HG03175 (cell line): ENCODE data around the gene GRM7.

Experiments
- ATAC-seq: cut with Tn5 transposase; IDR thresholded peaks from one replicate; pipeline ENCODE4 v1.9.1; 2021; ENCODE audit warnings: mild to moderate bottlenecking, moderate library complexity; ENCODE audit not compliant: unreplicated experiment

GRM7 gene

DNA sequence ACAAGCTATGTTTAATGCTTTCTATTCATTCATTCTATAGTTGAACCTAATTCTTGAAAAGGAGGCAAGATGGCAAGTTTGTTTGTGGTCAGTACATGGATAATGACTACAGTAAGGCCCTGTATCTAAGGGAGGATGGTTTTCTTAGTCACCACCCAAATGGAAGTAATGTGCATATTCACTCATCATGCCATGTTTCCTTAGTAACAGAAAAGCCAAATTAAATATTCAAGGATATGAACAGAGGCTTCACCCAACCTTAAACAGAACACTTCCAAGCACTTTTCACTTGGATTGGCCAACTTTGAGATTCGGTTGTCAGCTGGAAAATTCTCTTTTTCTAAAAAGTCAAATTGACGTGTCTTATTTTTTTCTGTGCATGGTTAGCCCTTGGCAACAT is 835.4 kb downstream of the GRM7 start:
- no peak for ATAC-seq

DNA sequence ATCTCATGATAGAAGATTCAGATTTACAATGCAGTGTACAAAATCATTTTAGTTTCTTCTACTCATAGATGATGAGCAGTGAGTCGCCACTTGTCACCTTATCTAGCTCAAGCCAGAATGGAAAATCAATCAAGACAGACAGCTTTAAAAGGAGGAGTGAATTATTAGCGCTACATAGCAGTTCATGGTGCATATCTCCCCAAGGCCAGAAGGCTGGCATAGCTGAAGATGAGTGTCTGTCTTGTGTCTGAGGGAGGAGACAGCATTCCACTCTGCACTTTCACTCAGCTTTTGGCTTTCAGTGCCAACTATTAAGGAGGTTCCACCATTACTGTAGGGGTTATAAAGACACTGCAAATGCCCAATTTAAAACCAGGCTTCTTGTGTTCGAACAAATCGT is 836.6 kb downstream of the GRM7 start:
- no peak for ATAC-seq

DNA sequence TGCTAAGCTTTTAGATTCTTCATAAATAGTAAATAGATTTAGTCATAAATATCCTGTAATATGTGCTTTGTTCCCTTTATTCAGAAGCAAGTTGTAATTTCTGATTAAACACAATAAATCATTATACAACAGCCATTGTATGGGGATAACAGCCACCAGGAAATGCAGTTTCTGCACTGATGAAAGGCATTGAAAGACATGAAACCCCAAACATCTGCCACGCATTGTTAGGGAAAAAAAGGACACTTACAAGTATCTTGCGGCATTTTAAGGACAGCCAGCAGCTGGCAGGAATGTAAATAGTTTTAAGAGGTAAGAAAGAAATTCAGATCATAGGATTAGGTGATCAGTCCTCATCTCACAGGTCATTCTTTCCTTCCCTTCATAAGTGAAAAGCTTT is 839.6 kb downstream of the GRM7 start:
- ATAC-seq, result no peak

GRCh38 chr3:7700977-7701376 is 840.1 kb downstream of the GRM7 start:
- no peak for ATAC-seq

DNA sequence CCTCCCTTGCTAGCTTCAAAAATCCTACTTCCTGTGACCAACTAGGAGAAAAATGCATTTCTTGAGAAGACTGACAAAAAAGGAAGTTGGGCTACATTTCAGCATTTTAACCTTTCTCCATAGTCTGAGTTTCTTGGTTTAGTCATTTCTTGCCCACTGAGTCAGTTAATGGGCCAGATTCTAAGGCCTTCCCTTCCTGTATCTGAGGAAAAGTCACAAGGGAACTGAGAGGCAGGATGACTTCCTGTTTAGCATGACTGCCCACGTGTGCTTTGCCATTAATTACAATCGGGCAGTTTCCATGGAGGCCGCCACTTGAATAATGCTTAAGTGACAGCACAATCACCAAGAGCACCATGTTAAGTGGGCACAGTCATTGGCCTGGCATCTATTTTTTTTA is 846.3 kb downstream of the GRM7 start:
- no peak for ATAC-seq

DNA sequence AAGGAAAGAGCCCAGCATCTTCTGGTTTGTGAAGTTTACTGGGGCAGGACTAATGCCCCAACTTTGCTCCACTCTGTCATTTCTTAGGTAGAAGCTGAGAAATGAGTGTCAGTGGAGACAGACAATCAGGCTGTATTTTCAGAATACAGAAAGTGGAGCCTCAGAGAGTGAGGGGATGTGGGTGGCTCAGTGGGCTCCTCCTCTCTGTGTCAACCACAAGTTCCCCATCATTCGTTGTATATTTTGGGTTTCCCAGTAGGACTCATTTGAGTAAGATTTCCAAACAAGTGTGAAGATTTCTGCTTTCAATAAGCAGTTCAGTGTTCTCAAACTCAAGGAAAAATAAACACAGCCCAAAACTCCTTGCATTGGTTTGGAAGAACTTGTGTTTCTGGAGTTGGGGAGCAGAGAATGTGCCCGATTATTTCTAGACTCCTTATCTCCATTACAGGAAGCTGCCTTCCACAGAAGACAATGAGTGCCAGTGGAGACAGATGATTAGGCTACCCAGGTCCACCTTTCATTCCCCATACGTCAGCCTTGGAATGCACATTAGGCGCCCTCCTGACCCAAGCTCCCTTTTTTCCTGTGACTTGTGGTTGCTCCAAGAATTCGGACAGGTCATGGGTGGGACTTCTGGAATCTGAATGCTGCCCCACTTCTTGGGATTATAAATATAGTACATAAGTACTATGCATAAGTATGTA is 848.6 kb downstream of the GRM7 start:
- no peak for ATAC-seq

DNA sequence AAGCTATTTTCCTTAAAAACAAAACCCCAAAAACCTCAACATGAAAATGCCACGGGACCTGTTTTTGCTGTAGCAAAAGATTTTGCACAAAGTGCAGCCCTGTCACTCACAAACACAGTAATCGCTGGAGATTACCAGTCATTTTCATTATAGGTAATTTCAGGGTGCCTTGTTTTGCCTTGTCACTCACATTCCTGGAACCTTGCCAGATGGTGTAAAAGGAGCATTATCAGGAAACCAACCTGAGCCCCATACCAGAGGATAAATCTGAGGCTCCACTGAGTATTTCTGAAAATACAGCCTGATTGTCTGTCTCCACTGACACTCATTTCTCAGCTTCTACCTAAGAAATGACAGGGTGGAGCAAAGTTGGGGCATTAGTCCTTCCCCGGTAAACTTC is 849.4 kb downstream of the GRM7 start:
- no peak for ATAC-seq

GRCh38 chr3:7713724-7714123 is 852.8 kb downstream of the GRM7 start:
- no peak for ATAC-seq

- ATAC-seq, result no peak
Observed at GRCh38 chr3:7720649-7721297, 859.9 kb downstream of the GRM7 start.

GRCh38 chr3:7721869-7722268 is 861.0 kb downstream of the GRM7 start:
- ATAC-seq, result no peak

DNA sequence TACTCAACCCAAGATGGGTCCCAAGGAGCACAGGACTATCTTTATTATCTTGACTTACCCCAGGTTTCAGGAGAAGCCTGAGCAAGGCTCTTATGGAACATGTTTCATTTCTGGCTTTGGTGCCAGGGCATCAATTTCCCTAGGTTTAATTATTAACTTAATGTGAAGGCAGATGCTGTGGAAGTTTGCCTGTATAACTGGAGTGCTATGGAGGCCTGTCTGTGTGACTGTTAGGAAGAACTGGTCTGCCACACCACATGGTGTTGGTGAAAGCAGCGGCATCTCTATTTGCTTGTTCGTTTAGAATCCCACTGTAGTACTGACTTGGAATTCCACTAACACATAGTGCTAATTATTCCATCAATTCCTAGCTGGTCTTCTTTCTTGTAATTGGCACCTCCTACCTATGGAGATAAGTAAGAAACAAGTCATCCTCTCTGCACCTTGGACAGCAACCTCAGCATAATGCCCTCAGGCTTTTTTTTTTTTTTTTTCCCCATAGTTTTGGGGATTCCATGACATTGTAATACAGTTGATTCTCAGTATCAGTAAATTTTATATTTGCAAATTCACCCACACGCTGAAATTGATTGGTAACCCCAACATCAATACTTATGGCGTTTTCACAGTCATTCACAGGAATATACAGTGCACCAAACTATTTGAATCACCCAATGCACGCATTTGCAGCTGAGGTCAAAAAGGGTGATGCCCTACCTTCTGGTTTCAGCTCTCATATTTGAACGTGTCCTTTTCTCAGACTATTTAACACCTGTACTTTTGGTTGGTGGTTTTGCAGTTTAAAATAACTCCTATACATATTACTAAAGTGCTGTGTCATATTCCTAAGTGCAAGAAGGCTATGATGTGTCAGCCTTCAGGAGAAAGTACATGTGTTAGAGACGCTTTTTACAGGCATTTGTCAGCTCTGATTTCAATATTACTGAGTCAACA is 867.9 kb downstream of the GRM7 start:
- no peak for ATAC-seq

GRCh38 chr3:7733933-7734332 is 873.0 kb downstream of the GRM7 start:
- no peak for ATAC-seq

- ATAC-seq, result no peak
Observed at GRCh38 chr3:7734456-7734855, 873.5 kb downstream of the GRM7 start.

GRCh38 chr3:7737263-7737662 is 876.3 kb downstream of the GRM7 start:
- ATAC-seq, result no peak

DNA sequence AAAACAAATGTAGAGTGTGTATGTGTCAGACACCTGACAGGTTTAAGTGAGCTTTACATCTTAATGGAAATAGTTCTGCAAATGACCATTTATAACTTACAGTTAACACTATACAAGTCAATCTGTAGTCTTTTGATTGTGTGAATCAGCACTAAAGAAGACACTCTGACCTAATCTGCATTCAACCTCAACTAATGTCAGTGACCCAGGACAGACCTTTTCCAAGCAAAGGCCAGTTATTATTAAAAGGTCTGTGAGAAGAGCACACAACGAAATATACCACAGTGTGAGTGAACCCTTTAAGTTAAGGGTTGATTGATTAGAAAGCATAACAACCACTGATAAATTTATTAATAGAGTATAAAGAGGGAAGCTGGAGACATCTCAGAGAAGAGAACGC is 878.8 kb downstream of the GRM7 start:
- ATAC-seq, result no peak

GRCh38 chr3:7740458-7740857 is 879.5 kb downstream of the GRM7 start:
- ATAC-seq, result no peak

DNA sequence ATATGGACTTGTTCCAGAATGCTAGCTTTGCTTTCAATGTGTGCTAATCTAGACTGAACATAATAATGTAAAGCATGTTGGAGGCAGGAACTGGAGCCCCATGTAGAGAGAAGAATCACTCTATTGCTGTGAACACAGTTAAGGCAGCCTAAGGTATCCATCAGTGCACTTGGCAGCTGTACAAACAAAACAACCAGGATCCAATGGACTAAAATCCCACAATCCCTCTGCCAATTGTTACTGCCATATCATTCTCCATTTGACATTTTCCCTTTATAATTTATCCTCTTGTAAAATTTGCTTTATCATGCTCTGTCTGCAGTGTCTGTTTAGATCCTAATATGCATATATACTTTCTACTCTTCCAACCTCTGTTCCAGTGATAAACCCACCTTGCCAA is 883.9 kb downstream of the GRM7 start:
- no peak for ATAC-seq

DNA sequence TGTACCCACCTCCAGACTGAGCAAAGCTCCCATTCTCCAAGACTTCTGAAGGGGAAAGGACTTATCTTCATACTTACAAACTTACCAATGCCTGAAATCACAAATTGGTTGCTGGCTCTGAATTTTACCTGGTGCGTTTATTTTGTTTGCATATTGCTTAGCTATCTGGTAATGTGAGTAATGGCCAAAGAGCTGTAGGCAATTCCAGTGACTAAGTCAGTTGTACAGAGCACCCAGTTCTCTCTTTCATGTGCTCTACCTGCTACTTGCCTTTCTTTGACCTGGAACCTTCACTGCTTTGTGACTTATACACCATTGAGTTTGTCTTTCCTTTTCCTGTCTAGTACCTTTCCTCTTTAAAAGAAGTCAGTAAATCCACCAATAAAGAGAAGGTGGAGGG is 884.8 kb downstream of the GRM7 start:
- ATAC-seq, result no peak

- ATAC-seq, result no peak
Observed at GRCh38 chr3:7749931-7750695, 889.2 kb downstream of the GRM7 start.

- no peak for ATAC-seq
Observed at GRCh38 chr3:7752005-7752404, 891.1 kb downstream of the GRM7 start.
